Cortex of kidney (tissue), 1 donor: ENCODE results near the gene ZNF624.

Experiments used
- DNase-seq: peaks from one replicate; lab custom pipeline; 2025; lab: John Stamatoyannopoulos, UW

Gene ZNF624

GRCh38 chr17:16593356-16594102 lies 60.1 kb downstream of the ZNF624 start:
- no peak for DNase-seq

- no peak for DNase-seq
These were observed 64.3 kb downstream of the ZNF624 start for GRCh38 chr17:16589097-16589969.

- DNase-seq, result no peak
These were observed 67.9 kb downstream of the ZNF624 start for GRCh38 chr17:16585796-16586195.

- no peak for DNase-seq
These were observed 69.2 kb downstream of the ZNF624 start for GRCh38 chr17:16584273-16584995.

GRCh38 chr17:16583781-16584180 lies 69.9 kb downstream of the ZNF624 start:
- no peak for DNase-seq

- DNase-seq, result no peak
These were observed 80.2 kb downstream of the ZNF624 start for GRCh38 chr17:16573466-16573865.
